ENCODE results near the gene UBXN11. TPM values are rescaled to one million over a fixed set of nuclear protein-coding genes. Genes with fewer than 3 reads are reported as not detected.
"Not testable (repeated sequence)": the region's sequence is repeated elsewhere in the genome, so short reads cannot be mapped to it uniquely, and the experiment has no call there.

Gene UBXN11
- total RNA-seq, 1 donor from 2014 or later, result 19.0 TPM

DNA sequence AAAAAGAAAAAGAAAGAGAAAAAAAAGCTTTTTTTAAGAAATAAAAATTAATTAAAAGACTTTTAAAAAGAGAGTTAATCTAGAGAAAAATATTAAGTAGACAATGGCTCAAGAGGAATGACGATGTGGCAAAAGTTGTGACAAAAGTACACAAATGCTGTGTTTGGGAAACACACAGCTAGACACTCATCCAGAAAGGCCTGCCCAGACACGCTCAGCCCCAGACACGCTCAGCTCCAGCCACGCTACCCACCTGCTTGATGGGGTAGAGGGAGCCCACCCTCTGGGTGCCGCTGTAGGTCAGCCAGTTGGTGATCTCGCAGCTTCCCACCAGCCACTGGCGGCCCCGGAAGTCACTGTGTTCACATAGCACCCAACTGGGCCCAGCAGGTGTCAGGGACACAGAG, 21.5 kb upstream of the UBXN11 start:
- Mint-ChIP-seq H3K4me3 (no peak overlapping the region), H3K4me1 (peaks cover 4% of the 10 kb centered on the region), H3K27me3 (no peaks in the 10 kb centered on the region), H3K27ac (no peak overlapping the region), H3K36me3 (ENCODE audit: low read depth) (peaks cover 14% of the 10 kb centered on the region), H3K9me3 (no peaks in the 10 kb centered on the region)
- DNase-seq, result no peak
- intact Hi-C loops (cut with micrococcal nuclease), result no loop called here

DNA sequence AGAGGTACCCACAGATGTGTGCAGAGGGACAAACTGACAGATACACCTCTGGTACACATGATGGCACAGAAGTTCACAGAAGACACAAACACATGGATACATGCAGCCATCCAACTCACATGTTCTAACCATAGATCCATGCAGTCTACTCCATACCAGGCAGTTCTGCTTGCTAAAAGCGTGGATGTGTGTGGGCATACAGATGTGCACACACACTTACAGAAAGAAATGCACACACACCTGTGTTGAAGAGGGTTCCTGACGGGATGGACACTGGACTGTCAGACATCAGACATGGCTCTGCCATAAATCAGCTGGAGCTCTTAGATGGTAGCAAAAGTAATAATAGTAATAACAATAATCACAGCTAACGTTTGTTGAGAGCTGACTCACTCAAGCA, 18.1 kb upstream of the UBXN11 start:
- peaks cover 38% of the 10 kb centered on the region for H3K36me3 Mint-ChIP-seq (ENCODE audit: low read depth)
- no peak for DNase-seq
- intact Hi-C loops (cut with micrococcal nuclease), result loop anchor here (5.0 kb wide), 2 partner anchors 38 to 63 kb away; no protein-coding TSS in a partner anchor
- H3K4me3 Mint-ChIP-seq, result no peak overlapping the region
- no peaks in the 10 kb centered on the region for H3K9me3 Mint-ChIP-seq
- H3K27ac Mint-ChIP-seq, result no peak overlapping the region
- no peaks in the 10 kb centered on the region for H3K27me3 Mint-ChIP-seq
- peaks cover 25% of the 10 kb centered on the region for H3K4me1 Mint-ChIP-seq

- no peak overlapping the region for H3K27ac Mint-ChIP-seq
- H3K9me3 Mint-ChIP-seq, result no peaks in the 10 kb centered on the region
- no peaks in the 10 kb centered on the region for H3K27me3 Mint-ChIP-seq
- H3K4me3 Mint-ChIP-seq, result no peak overlapping the region
- DNase-seq, result no peak
- intact Hi-C loops (cut with micrococcal nuclease), result loop anchor here (5.0 kb wide), 2 partner anchors 39 to 64 kb away; no protein-coding TSS in a partner anchor
- H3K4me1 Mint-ChIP-seq, result peaks cover 26% of the 10 kb centered on the region
- H3K36me3 Mint-ChIP-seq (ENCODE audit: low read depth), result peaks cover 46% of the 10 kb centered on the region
Observed at GRCh38 chr1:26323382-26323781, 16.9 kb upstream of the UBXN11 start.

DNA sequence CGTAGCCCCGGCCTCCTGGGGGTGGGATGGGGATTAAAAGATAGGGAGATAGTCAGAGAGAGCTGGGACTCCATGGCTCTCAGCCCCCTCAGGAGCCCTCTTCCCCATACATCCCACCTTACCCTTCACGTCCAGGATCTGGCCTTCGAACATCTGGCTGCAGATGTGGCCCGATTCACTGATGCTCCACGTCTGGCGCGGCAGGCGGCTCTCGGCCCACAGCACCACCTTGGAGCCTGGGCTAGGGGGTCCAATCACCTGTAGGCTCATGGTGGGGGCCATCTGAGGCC, 15.6 kb upstream of the UBXN11 start:
- Mint-ChIP-seq H3K36me3 (ENCODE audit: low read depth) (peaks cover 50% of the 10 kb centered on the region), H3K27me3 (no peaks in the 10 kb centered on the region), H3K27ac (no peak overlapping the region), H3K4me3 (no peak overlapping the region), H3K9me3 (no peaks in the 10 kb centered on the region), H3K4me1 (peaks cover 36% of the 10 kb centered on the region)
- no peak for DNase-seq
- intact Hi-C loops (cut with micrococcal nuclease), result loop anchor here (5.0 kb wide), 2 partner anchors 40 to 65 kb away; no protein-coding TSS in a partner anchor

GRCh38 chr1:26321315-26322041, 15.0 kb upstream of the UBXN11 start:
- peak; percentile 99 for DNase-seq
- peak overlapping the region; percentile 82 for H3K4me3 Mint-ChIP-seq
- H3K27ac Mint-ChIP-seq, result peak overlapping the region; percentile 96
- peaks cover 50% of the 10 kb centered on the region for H3K36me3 Mint-ChIP-seq (ENCODE audit: low read depth)
- intact Hi-C loops (cut with micrococcal nuclease), result loop anchor here (1.0 to 5.0 kb wide), 6 partner anchors 36 to 152 kb away; partner anchors contain the start of genes CEP85 and ZNF593
- H3K4me1 Mint-ChIP-seq, result peaks cover 40% of the 10 kb centered on the region
- no peaks in the 10 kb centered on the region for H3K27me3 Mint-ChIP-seq
- H3K9me3 Mint-ChIP-seq, result no peaks in the 10 kb centered on the region

DNA sequence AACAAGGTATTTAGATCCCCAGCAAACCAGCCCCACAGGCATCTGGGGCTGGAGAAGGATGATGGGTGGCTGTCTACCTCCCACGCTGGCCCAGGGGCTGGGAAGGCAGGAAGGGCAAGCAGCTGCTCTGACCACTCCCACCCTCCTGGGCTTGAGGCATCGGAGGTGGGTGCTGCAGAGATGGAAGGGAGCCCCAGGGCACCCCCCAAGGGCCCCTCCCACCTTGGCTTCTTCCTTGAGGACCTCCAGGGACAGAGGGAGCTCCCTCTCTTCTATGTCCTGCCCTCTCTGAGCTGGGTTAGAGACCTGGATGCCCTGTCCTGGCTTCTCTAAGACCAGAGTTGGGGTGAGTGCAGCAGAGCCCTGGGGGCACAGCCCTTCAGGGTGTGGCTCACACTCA, 14.5 kb upstream of the UBXN11 start:
- Mint-ChIP-seq H3K36me3 (ENCODE audit: low read depth) (peaks cover 50% of the 10 kb centered on the region), H3K4me1 (peaks cover 45% of the 10 kb centered on the region), H3K27ac (peak overlapping the region; percentile 96), H3K4me3 (peak overlapping the region; percentile 82), H3K9me3 (no peaks in the 10 kb centered on the region), H3K27me3 (no peaks in the 10 kb centered on the region)
- peak; percentile 67 for DNase-seq
- intact Hi-C loops (cut with micrococcal nuclease), result loop anchor here (1.0 to 5.0 kb wide), 6 partner anchors 36 to 152 kb away; partner anchors contain the start of genes CEP85 and ZNF593

DNA sequence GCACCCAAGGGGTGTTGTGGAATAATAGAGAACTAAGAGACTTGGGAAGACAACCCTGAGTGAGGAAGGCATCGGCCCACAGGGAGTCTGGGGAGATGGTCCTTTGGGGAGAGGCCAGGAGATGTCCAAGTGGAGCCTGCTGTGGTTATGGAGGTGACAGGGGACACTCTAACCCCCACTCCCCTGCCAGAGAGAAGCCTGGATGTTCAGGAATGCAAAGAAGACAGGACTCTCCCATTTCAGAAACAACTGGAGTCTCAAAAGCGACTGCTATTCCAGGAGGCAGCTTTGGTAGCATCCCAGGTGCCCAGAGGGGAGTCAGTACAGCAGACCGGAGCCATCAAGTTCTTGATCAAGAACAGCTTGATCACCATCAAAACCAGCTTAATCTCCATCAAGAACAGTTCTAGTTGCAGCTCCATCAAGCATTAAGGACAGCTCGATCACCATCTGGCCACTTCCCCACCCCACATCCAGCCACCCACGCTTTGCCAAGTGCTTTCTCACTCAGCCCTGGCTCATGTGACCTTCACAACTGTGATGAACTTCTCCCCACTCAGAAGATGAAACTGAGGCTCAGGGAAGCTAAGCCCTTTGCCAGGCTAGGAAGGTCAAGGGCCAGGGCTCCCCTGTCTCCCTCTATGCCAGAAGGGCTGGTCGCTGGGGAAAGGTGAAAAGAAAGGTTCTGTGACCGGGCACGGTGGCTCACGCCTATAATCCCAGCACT, 12.1 kb upstream of the UBXN11 start:
- Mint-ChIP-seq H3K9me3 (no peaks in the 10 kb centered on the region), H3K4me3 (peak overlapping the region; percentile 82), H3K27ac (peak overlapping the region; percentile 96), H3K4me1 (peaks cover 64% of the 10 kb centered on the region), H3K36me3 (ENCODE audit: low read depth) (peaks cover 40% of the 10 kb centered on the region), H3K27me3 (no peaks in the 10 kb centered on the region)
- intact Hi-C loops (cut with micrococcal nuclease), result loop anchor here (1.0 to 5.0 kb wide), 4 partner anchors 12 to 262 kb away; partner anchors contain the start of genes HMGN2, PDIK1L and UBXN11
- DNase-seq, result peak; percentile 75

- no peaks in the 10 kb centered on the region for H3K9me3 Mint-ChIP-seq
- H3K36me3 Mint-ChIP-seq (ENCODE audit: low read depth), result peaks cover 34% of the 10 kb centered on the region
- intact Hi-C loops (cut with micrococcal nuclease), result loop anchor here (2.0 to 5.0 kb wide), 2 partner anchors 155 to 263 kb away; partner anchors contain the start of gene HMGN2
- H3K4me1 Mint-ChIP-seq, result peaks cover 64% of the 10 kb centered on the region
- peak within 1 kb of the TSS; percentile 82 for H3K4me3 Mint-ChIP-seq
- H3K27ac Mint-ChIP-seq, result peak within 1 kb of the TSS; percentile 96
- no peaks in the 10 kb centered on the region for H3K27me3 Mint-ChIP-seq
- peak; percentile 94 for DNase-seq
Observed at GRCh38 chr1:26317612-26318337, 11.3 kb upstream of the UBXN11 start, which contains the start of gene CD52. Gene CD52, plus strand, starts transcription at chr1:26317958. Its CDS starts 60 bp downstream, at chr1:26318018.

- Mint-ChIP-seq H3K27me3 (no peaks in the 10 kb centered on the region), H3K4me1 (peaks cover 59% of the 10 kb centered on the region), H3K4me3 (peak overlapping the region; percentile 82), H3K27ac (peak overlapping the region; percentile 96), H3K9me3 (no peaks in the 10 kb centered on the region), H3K36me3 (ENCODE audit: low read depth) (peaks cover 29% of the 10 kb centered on the region)
- DNase-seq, result no peak
- intact Hi-C loops (cut with micrococcal nuclease), result loop anchor here (5.0 kb wide), 1 partner anchor 155 kb away; the partner anchor contains the start of gene HMGN2
Observed at GRCh38 chr1:26317146-26317545, 10.7 kb upstream of the UBXN11 start.

- Mint-ChIP-seq H3K4me1 (peaks cover 57% of the 10 kb centered on the region), H3K36me3 (ENCODE audit: low read depth) (peaks cover 22% of the 10 kb centered on the region), H3K27ac (peak overlapping the region; percentile 55), H3K9me3 (no peaks in the 10 kb centered on the region), H3K27me3 (no peaks in the 10 kb centered on the region), H3K4me3 (peak overlapping the region; percentile 82)
- intact Hi-C loops (cut with micrococcal nuclease), result loop anchor here (5.0 kb wide), 1 partner anchor 156 kb away; the partner anchor contains the start of gene HMGN2
- DNase-seq, result no peak
Observed at GRCh38 chr1:26315874-26316850, 9.7 kb upstream of the UBXN11 start.

GRCh38 chr1:26314501-26314900, 8.1 kb upstream of the UBXN11 start:
- H3K27me3 Mint-ChIP-seq, result no peaks in the 10 kb centered on the region
- no peaks in the 10 kb centered on the region for H3K9me3 Mint-ChIP-seq
- H3K4me3 Mint-ChIP-seq, result no peak overlapping the region
- peaks cover 48% of the 10 kb centered on the region for H3K4me1 Mint-ChIP-seq
- H3K27ac Mint-ChIP-seq, result no peak overlapping the region
- intact Hi-C loops (cut with micrococcal nuclease), result no loop called here
- peaks cover 12% of the 10 kb centered on the region for H3K36me3 Mint-ChIP-seq (ENCODE audit: low read depth)
- DNase-seq, result no peak

DNA sequence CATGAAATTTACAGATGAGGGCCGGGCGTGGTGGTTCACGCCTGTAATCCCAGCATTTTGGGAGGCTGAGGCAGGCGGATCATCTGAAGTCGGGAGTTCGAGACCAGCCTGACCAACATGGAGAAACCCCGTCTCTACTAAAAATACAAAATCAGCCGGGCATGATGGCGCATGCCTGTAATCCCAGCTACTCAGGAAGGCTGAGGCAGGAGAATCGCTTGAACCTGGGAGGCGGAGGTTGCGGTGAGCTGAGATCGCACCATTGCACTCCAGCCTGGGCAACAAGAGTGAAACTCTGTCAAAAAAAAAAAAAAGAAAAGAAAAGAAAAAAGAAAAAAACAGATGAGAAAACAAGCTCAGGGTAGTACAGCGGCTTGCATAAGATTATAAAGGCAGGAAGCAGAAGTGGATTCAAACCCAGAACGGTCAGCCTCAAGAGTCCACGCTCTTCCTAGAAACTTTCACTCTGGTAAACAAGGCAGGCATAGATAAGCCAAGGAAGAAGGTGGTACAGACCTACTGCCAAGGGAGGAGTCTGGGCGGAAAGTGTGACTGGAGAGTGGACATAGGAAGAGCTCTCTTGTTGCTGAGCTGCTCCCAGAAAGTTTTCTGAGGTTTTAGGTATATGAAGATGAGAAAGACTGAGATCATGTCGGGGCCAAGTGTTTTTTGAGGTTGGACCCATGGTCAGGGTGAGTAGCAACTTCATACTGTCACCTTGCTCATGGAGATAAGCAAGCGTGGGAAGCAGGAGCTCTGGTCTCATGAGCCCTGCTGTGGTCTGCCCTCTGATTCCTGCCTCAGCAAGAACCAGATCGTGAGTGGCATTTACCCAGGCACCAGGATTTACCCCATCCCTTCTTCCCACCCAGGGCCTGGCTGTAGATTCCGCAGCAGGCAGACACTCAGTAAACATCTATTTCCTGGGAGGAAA, 1.8 kb upstream of the UBXN11 start:
- Mint-ChIP-seq H3K4me3 (peak overlapping the region; percentile 98), H3K27ac (peak overlapping the region; percentile 93), H3K4me1 (peaks cover 34% of the 10 kb centered on the region)
- not testable (repeated sequence) for H3K36me3 Mint-ChIP-seq (ENCODE audit: low read depth); H3K9me3 Mint-ChIP-seq; H3K27me3 Mint-ChIP-seq
- intact Hi-C loops (cut with micrococcal nuclease), result loop anchor here (1.0 kb wide), 2 partner anchors 20 to 32 kb away; no protein-coding TSS in a partner anchor
- DNase-seq, result peak; percentile 76

All from activated CD4-positive, alpha-beta T cell treated with anti-CD3 and anti-CD28 coated beads, Interleukin-2, amount 10 ng/mL, durations not matched to agents 24 days and 14 days (primary cell).